Jurkat, Clone E6-1 (cell line): ENCODE measurements around the gene FAM83E. TPM values are rescaled to one million over a fixed set of nuclear protein-coding genes. Genes with fewer than 3 reads are reported as not detected.
A peak's percentile ranks its signal among the peaks of the same experiment; 100 is the strongest.
"Not testable (repeated sequence)": the region's sequence is repeated elsewhere in the genome, so short reads cannot be mapped to it uniquely, and the experiment has no call there.

Experiments used
- DNase-seq: peaks from one replicate; pipeline ENCODE4 v3.0.0-alpha.2; 2011; ENCODE audit warnings: low read depth, low spot score
- H3K4me3 ChIP-seq: 2 replicates; pipeline ENCODE4 v1.5.1; 2011; ENCODE audit warnings: mild to moderate bottlenecking, low read length, control low read depth, moderate library complexity
- polyA plus RNA-seq: library from polyadenylated mRNA; unstranded; fragments of >200 nt; gene quantifications from one replicate; pipeline ENCODE4 v1.2.1, GENCODE V29; 2012; ENCODE audit warnings: missing spikeins; ENCODE audit not compliant: insufficient read length, insufficient read depth

The FAM83E gene
- polyA plus RNA-seq = not detected

- DNase-seq = no peak
- H3K4me3 ChIP-seq = no peak within 1 kb of the TSS
Measured at GRCh38 chr19:48614436-48615230, at the start of gene FAM83E. TSS of gene FAM83E (minus strand) at chr19:48615076. CDS start at chr19:48613372, 1,704 bp downstream.

GRCh38 chr19:48664476-48664875, 49.6 kb upstream of the FAM83E start:
- DNase-seq = no peak

GRCh38 chr19:48663667-48664066, 48.8 kb upstream of the FAM83E start:
- no peak for DNase-seq
- H3K4me3 ChIP-seq = no peak overlapping the region

More at GRCh38 chr19:48664476-48664875, 49.6 kb upstream of the FAM83E start:
- no peak overlapping the region for H3K4me3 ChIP-seq

GRCh38 chr19:48661711-48662090, 46.8 kb upstream of the FAM83E start:
- H3K4me3 ChIP-seq = no peak overlapping the region
- no peak for DNase-seq

- peak; percentile 98 for DNase-seq
- H3K4me3 ChIP-seq = peak overlapping the region; percentile 21
Measured at GRCh38 chr19:48660852-48661710, 46.2 kb upstream of the FAM83E start.

GRCh38 chr19:48659768-48660167, 44.9 kb upstream of the FAM83E start:
- no peak for DNase-seq
- H3K4me3 ChIP-seq = no peak overlapping the region

- no peak for DNase-seq
- no peak overlapping the region for H3K4me3 ChIP-seq
Measured at GRCh38 chr19:48658483-48658882, 43.6 kb upstream of the FAM83E start.

GRCh38 chr19:48657828-48658227, 43.0 kb upstream of the FAM83E start:
- not testable (repeated sequence) for DNase-seq, H3K4me3 ChIP-seq

- H3K4me3 ChIP-seq = no peak overlapping the region
- DNase-seq = no peak
Measured at GRCh38 chr19:48656840-48657474, 42.1 kb upstream of the FAM83E start.

GRCh38 chr19:48654299-48655059, 39.6 kb upstream of the FAM83E start:
- DNase-seq = peak; percentile 60

GRCh38 chr19:48651683-48652048, 36.8 kb upstream of the FAM83E start:
- H3K4me3 ChIP-seq = no peak overlapping the region
- DNase-seq = no peak

More at GRCh38 chr19:48654299-48655059, 39.6 kb upstream of the FAM83E start:
- H3K4me3 ChIP-seq = no peak overlapping the region

GRCh38 chr19:48650974-48651682, 36.3 kb upstream of the FAM83E start:
- H3K4me3 ChIP-seq = no peak overlapping the region
- no peak for DNase-seq

- no peak for DNase-seq
Measured at GRCh38 chr19:48648134-48648533, 33.3 kb upstream of the FAM83E start.

GRCh38 chr19:48646722-48647216, 31.9 kb upstream of the FAM83E start:
- H3K4me3 ChIP-seq = peak overlapping the region; percentile 58
- peak; percentile 86 for DNase-seq

More at GRCh38 chr19:48648134-48648533, 33.3 kb upstream of the FAM83E start:
- H3K4me3 ChIP-seq = no peak overlapping the region

- no peak for DNase-seq
- H3K4me3 ChIP-seq = peak within 1 kb of the TSS; percentile 58
Measured at GRCh38 chr19:48646001-48646721, 31.3 kb upstream of the FAM83E start, which contains the start of gene CA11. TSS of gene CA11 (minus strand) at chr19:48646187. CDS start at chr19:48645632, 555 bp downstream.

- DNase-seq = no peak
- peak overlapping the region; percentile 58 for H3K4me3 ChIP-seq
Measured at GRCh38 chr19:48645620-48646000, 30.7 kb upstream of the FAM83E start.

GRCh38 chr19:48644839-48645619, 30.2 kb upstream of the FAM83E start:
- H3K4me3 ChIP-seq = peak overlapping the region; percentile 58
- peak; percentile 80 for DNase-seq
